ENCODE data around the gene HYLS1. TPM values are rescaled to one million over a fixed set of nuclear protein-coding genes. Genes with fewer than 3 reads are reported as not detected.

Gene HYLS1
- total RNA-seq, 1 experiment from 2014 or later = 16.7 TPM

- H3K9me3 ChIP-seq (ENCODE audit: insufficient read depth, low read depth) = no peaks in the 10 kb centered on the region
- H2AFZ ChIP-seq = no peak overlapping the region
- no peaks in the 10 kb centered on the region for H3F3A ChIP-seq (ENCODE audit: insufficient read depth, low read depth)
- no TSS peak for BruUV-seq (replicated peaks)
- CTCF ChIA-PET = no interaction called here
- no peaks in the 10 kb centered on the region for H3K9me2 ChIP-seq (ENCODE audit: insufficient read depth)
- no peak overlapping the region for H3K4me2 ChIP-seq
- POLR2A ChIA-PET (ENCODE audit: unreplicated experiment) = no interaction called here
- no peaks in the 10 kb centered on the region for H4K20me1 ChIP-seq (ENCODE audit: insufficient read depth)
- peaks cover 8% of the 10 kb centered on the region; the same call in 1 of the 2 replicates for H3K27me3 ChIP-seq (ENCODE audit: insufficient read depth, low read depth)
- no peak for TF ChIP-seq EZH2 (IDR thresholded peaks at IDR 0.05; ENCODE audit: low read depth)
- no peak for TF ChIP-seq CTCF (conservative IDR thresholded peaks at IDR 0.05)
- no peak overlapping the region for H3K27ac ChIP-seq
- no peak overlapping the region for H3K4me3 ChIP-seq
- H3K4me1 ChIP-seq (replicated peaks; ENCODE audit: insufficient read depth) = no peaks in the 10 kb centered on the region
- H3K79me2 ChIP-seq (ENCODE audit: low read depth) = no peaks in the 10 kb centered on the region
- intact Hi-C loops (cut with micrococcal nuclease; ENCODE audit: unreplicated experiment) = loop anchor here (10.0 kb wide), 2 partner anchors 340 to 380 kb away; partner anchors contain the start of genes DCPS, FOXRED1 and SRPRA
- no peaks in the 10 kb centered on the region for H3K36me3 ChIP-seq (ENCODE audit: low read depth)
- no peak for DNase-seq
These were observed 37.8 kb downstream of the HYLS1 start for GRCh38 chr11:125925247-125925740.

- intact Hi-C loops (cut with micrococcal nuclease; ENCODE audit: unreplicated experiment) = loop anchor here (10.0 kb wide), 2 partner anchors 339 to 379 kb away; partner anchors contain the start of genes DCPS, FOXRED1 and SRPRA
- H2AFZ ChIP-seq = no peak overlapping the region
- POLR2A ChIA-PET (ENCODE audit: unreplicated experiment) = no interaction called here
- DNase-seq = no peak
- no peaks in the 10 kb centered on the region for H3K36me3 ChIP-seq (ENCODE audit: low read depth)
- H3F3A ChIP-seq (ENCODE audit: insufficient read depth, low read depth) = no peaks in the 10 kb centered on the region
- no peaks in the 10 kb centered on the region for H3K79me2 ChIP-seq (ENCODE audit: low read depth)
- no peaks in the 10 kb centered on the region for H4K20me1 ChIP-seq (ENCODE audit: insufficient read depth)
- CTCF ChIA-PET = no interaction called here
- H3K27ac ChIP-seq = no peak overlapping the region
- peaks cover 8% of the 10 kb centered on the region; the same call in 1 of the 2 replicates for H3K27me3 ChIP-seq (ENCODE audit: insufficient read depth, low read depth)
- no peak overlapping the region for H3K4me3 ChIP-seq
- BruUV-seq (replicated peaks) = no TSS peak
- H3K9me2 ChIP-seq (ENCODE audit: insufficient read depth) = no peaks in the 10 kb centered on the region
- TF ChIP-seq EZH2 (IDR thresholded peaks at IDR 0.05; ENCODE audit: low read depth) (no peak), CTCF (conservative IDR thresholded peaks at IDR 0.05) (no peak)
- no peaks in the 10 kb centered on the region for H3K4me1 ChIP-seq (replicated peaks; ENCODE audit: insufficient read depth)
- H3K4me2 ChIP-seq = no peak overlapping the region
- no peaks in the 10 kb centered on the region for H3K9me3 ChIP-seq (ENCODE audit: insufficient read depth, low read depth)
These were observed 38.3 kb downstream of the HYLS1 start for GRCh38 chr11:125925804-125926203.

- BruUV-seq (replicated peaks) = no TSS peak
- Histone ChIP-seq H3K9me3 (ENCODE audit: insufficient read depth, low read depth) (no peaks in the 10 kb centered on the region), H4K20me1 (ENCODE audit: insufficient read depth) (no peaks in the 10 kb centered on the region), H3K36me3 (ENCODE audit: low read depth) (no peaks in the 10 kb centered on the region), H3K27me3 (ENCODE audit: insufficient read depth, low read depth) (peaks cover 7% of the 10 kb centered on the region; the same call in 1 of the 2 replicates), H2AFZ (no peak overlapping the region), H3K4me2 (no peak overlapping the region), H3F3A (ENCODE audit: insufficient read depth, low read depth) (no peaks in the 10 kb centered on the region), H3K27ac (no peak overlapping the region), H3K79me2 (ENCODE audit: low read depth) (no peaks in the 10 kb centered on the region), H3K9me2 (ENCODE audit: insufficient read depth) (no peaks in the 10 kb centered on the region), H3K4me1 (replicated peaks; ENCODE audit: insufficient read depth) (no peaks in the 10 kb centered on the region), H3K4me3 (no peak overlapping the region)
- POLR2A ChIA-PET (ENCODE audit: unreplicated experiment) = no interaction called here
- intact Hi-C loops (cut with micrococcal nuclease; ENCODE audit: unreplicated experiment) = loop anchor here (10.0 kb wide), 2 partner anchors 338 to 378 kb away; partner anchors contain the start of genes DCPS, FOXRED1 and SRPRA
- no peak for DNase-seq
- CTCF ChIA-PET = no interaction called here
- TF ChIP-seq CTCF (conservative IDR thresholded peaks at IDR 0.05) (no peak), EZH2 (IDR thresholded peaks at IDR 0.05; ENCODE audit: low read depth) (no peak)
These were observed 39.2 kb downstream of the HYLS1 start for GRCh38 chr11:125926682-125927081.
